ENCODE measurements around the gene C5orf15.

The C5orf15 gene

GRCh38 chr5:133921069-133921468, 47.4 kb downstream of the C5orf15 start:
- no peak for DNase-seq (ENCODE audit: low read depth)

- no peak for DNase-seq (ENCODE audit: low read depth)
Measured at GRCh38 chr5:133919148-133920136, 49.0 kb downstream of the C5orf15 start.

- DNase-seq (ENCODE audit: low read depth), result no peak
Measured at GRCh38 chr5:133918731-133919130, 49.7 kb downstream of the C5orf15 start.

- DNase-seq (ENCODE audit: low read depth), result no peak
Measured at GRCh38 chr5:133918316-133918715, 50.1 kb downstream of the C5orf15 start.

- no peak for DNase-seq (ENCODE audit: low read depth)
Measured at GRCh38 chr5:133917785-133918184, 50.6 kb downstream of the C5orf15 start.

- DNase-seq (ENCODE audit: low read depth), result no peak
Measured at GRCh38 chr5:133916914-133917313, 51.5 kb downstream of the C5orf15 start.

GRCh38 chr5:133916479-133916878, 51.9 kb downstream of the C5orf15 start:
- no peak for DNase-seq (ENCODE audit: low read depth)

GRCh38 chr5:133914434-133914833, 54.0 kb downstream of the C5orf15 start:
- no peak for DNase-seq (ENCODE audit: low read depth)

GRCh38 chr5:133913413-133914155, 54.8 kb downstream of the C5orf15 start:
- no peak for DNase-seq (ENCODE audit: low read depth)

- no peak for DNase-seq (ENCODE audit: low read depth)
Measured at GRCh38 chr5:133912951-133913350, 55.5 kb downstream of the C5orf15 start.

- DNase-seq (ENCODE audit: low read depth), result no peak
Measured at GRCh38 chr5:133910571-133910970, 57.9 kb downstream of the C5orf15 start.

GRCh38 chr5:133909603-133910002, 58.8 kb downstream of the C5orf15 start:
- no peak for DNase-seq (ENCODE audit: low read depth)

- no peak for DNase-seq (ENCODE audit: low read depth)
Measured at GRCh38 chr5:133907075-133907474, 61.4 kb downstream of the C5orf15 start.

- DNase-seq (ENCODE audit: low read depth), result no peak
Measured at GRCh38 chr5:133906303-133906702, 62.1 kb downstream of the C5orf15 start.
